Colonic mucosa (tissue), 4 donors: ENCODE results near the gene KIAA0513. TPM values are rescaled to one million over a fixed set of nuclear protein-coding genes. Genes with fewer than 3 reads are reported as not detected.

Experiments used
- DNase-seq: peaks from one replicate; pipeline ENCODE4 v3.0.0-alpha.2; 2020
- H3K27ac ChIP-seq: fragments of 200-600 bp; one replicate; pipeline ENCODE4 v1.8.0; 2021
- H3K27me3 ChIP-seq: fragments of 200-600 bp; one replicate; pipeline ENCODE4 v1.8.0; 2021
- H3K36me3 ChIP-seq: fragments of 200-600 bp; one replicate; pipeline ENCODE4 v1.8.0; 2021
- H3K4me1 ChIP-seq: fragments of 200-600 bp; one replicate; pipeline ENCODE4 v1.8.0; 2021; ENCODE audit warnings: mild to moderate bottlenecking
- H3K4me3 ChIP-seq: fragments of 200-600 bp; one replicate; pipeline ENCODE4 v1.8.0; 2021
- H3K9ac ChIP-seq, 2 donors: one replicate each; pipeline ENCODE4 v1.7.0; 2013; ENCODE audit warnings: control low read depth in 2 of 2, low read depth in 2 of 2, low read length in 2 of 2
- H3K9me3 ChIP-seq: fragments of 200-600 bp; one replicate; pipeline ENCODE4 v1.8.0; 2021
- CTCF ChIP-seq: fragments of 200-600 bp; IDR thresholded peaks from one replicate; pipeline ENCODE4 v1.8.0; 2022; ENCODE audit warnings: antibody characterized with exemption, mild to moderate bottlenecking
- intact Hi-C: fragments of 100-400 bp; cut with DNase I; formaldehyde crosslinking; loops from one replicate; pipeline ENCODE4 v1.14.1; 2022
- total RNA-seq, 2 donors: library from RNA; stranded (reverse); fragmentation: NEBNext Ultra II Directional in 1 of 2; extraction: Animal tissue kit (Norgen Biotek cat#: 25700) in 1 of 2; gene quantifications; one replicate each; pipeline ENCODE4 v1.2.1, GENCODE V29; 2021
- donor health status: healthy.
- donor health status: DM: no; HTN: no; CAD: no.
- donor health status: DM: no; HTN: no; CAD: no.

Gene KIAA0513
- total RNA-seq, 2 donors from 2014 or later = 17.7 to 22.8 TPM

- Histone ChIP-seq H3K27me3 (no peaks in the 10 kb centered on the region), H3K9ac (peak overlapping the region; percentile 26 to 35), H3K9me3 (no peaks in the 10 kb centered on the region), H3K36me3 (no peaks in the 10 kb centered on the region), H3K27ac (peak overlapping the region; percentile 79), H3K4me1 (peaks cover 4% of the 10 kb centered on the region), H3K4me3 (peak overlapping the region; percentile 14)
- no peak for TF ChIP-seq CTCF
- intact Hi-C loops = no loop called here
- peak; percentile 82 for DNase-seq
Measured at GRCh38 chr16:85137323-85138072, 109.9 kb downstream of the KIAA0513 start.

- H3K27me3 ChIP-seq = no peaks in the 10 kb centered on the region
- DNase-seq = no peak
- H3K4me1 ChIP-seq = peaks cover 4% of the 10 kb centered on the region
- H3K27ac ChIP-seq = peak overlapping the region; percentile 32
- no peak for TF ChIP-seq CTCF
- intact Hi-C loops = no loop called here
- no peaks in the 10 kb centered on the region for H3K36me3 ChIP-seq
- no peak overlapping the region for H3K9ac ChIP-seq
- H3K4me3 ChIP-seq = no peak overlapping the region
- H3K9me3 ChIP-seq = no peaks in the 10 kb centered on the region
Measured at GRCh38 chr16:85138073-85138824, 110.7 kb downstream of the KIAA0513 start.

- DNase-seq = no peak
- intact Hi-C loops = no loop called here
- Histone ChIP-seq H3K27me3 (no peaks in the 10 kb centered on the region), H3K9ac (no peak overlapping the region), H3K4me1 (peaks cover 4% of the 10 kb centered on the region), H3K27ac (no peak overlapping the region), H3K9me3 (no peaks in the 10 kb centered on the region), H3K36me3 (no peaks in the 10 kb centered on the region), H3K4me3 (no peak overlapping the region)
- TF ChIP-seq CTCF = no peak
Measured at GRCh38 chr16:85138825-85139627, 111.4 kb downstream of the KIAA0513 start.

- H3K9me3 ChIP-seq = no peaks in the 10 kb centered on the region
- DNase-seq = no peak
- H3K27me3 ChIP-seq = no peaks in the 10 kb centered on the region
- H3K36me3 ChIP-seq = no peaks in the 10 kb centered on the region
- no peak for TF ChIP-seq CTCF
- H3K4me1 ChIP-seq = peaks cover 4% of the 10 kb centered on the region
- H3K9ac ChIP-seq = no peak overlapping the region
- intact Hi-C loops = no loop called here
- H3K27ac ChIP-seq = no peak overlapping the region
- H3K4me3 ChIP-seq = no peak overlapping the region
Measured at GRCh38 chr16:85139881-85140339, 112.3 kb downstream of the KIAA0513 start.

GRCh38 chr16:85140455-85141012, 112.9 kb downstream of the KIAA0513 start:
- Histone ChIP-seq H3K36me3 (no peaks in the 10 kb centered on the region), H3K9me3 (no peaks in the 10 kb centered on the region), H3K4me1 (peaks cover 4% of the 10 kb centered on the region), H3K27me3 (no peaks in the 10 kb centered on the region), H3K4me3 (no peak overlapping the region), H3K27ac (no peak overlapping the region), H3K9ac (no peak overlapping the region)
- TF ChIP-seq CTCF = no peak
- DNase-seq = no peak
- intact Hi-C loops = no loop called here
